Measurements from ENCODE around the gene BAHCC1.

- no peak for TF ChIP-seq CTCF (IDR thresholded peaks at IDR 0.05)
- TF ChIP-seq POLR2A (IDR thresholded peaks at IDR 0.05): no peak
These were observed 99.5 kb downstream of the BAHCC1 start for GRCh38 chr17:81494626-81495377.
